ENCODE measurements around the gene PHLDB2.

Gene PHLDB2

DNA sequence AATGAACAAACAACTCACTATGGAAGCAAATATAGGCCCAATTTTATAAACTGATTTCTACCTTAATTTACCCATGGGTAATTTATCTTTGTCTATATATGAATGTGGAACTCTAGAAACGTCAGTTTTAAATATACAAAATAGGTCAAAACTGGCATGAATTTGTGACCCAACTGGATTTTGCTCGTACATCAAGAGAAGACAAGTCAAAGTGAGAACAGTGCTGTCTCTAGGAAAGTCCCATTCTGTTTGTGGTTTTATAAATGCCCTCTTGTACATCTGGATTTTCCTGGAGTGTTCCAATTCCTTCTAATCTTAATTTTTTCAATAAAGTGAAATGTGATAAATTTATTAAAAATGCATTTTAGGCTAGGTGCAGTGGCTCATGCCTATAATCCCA is 69.5 kb downstream of the PHLDB2 start:
- H3K27ac ChIP-seq: no peak overlapping the region
- TF ChIP-seq, protein P1, sequence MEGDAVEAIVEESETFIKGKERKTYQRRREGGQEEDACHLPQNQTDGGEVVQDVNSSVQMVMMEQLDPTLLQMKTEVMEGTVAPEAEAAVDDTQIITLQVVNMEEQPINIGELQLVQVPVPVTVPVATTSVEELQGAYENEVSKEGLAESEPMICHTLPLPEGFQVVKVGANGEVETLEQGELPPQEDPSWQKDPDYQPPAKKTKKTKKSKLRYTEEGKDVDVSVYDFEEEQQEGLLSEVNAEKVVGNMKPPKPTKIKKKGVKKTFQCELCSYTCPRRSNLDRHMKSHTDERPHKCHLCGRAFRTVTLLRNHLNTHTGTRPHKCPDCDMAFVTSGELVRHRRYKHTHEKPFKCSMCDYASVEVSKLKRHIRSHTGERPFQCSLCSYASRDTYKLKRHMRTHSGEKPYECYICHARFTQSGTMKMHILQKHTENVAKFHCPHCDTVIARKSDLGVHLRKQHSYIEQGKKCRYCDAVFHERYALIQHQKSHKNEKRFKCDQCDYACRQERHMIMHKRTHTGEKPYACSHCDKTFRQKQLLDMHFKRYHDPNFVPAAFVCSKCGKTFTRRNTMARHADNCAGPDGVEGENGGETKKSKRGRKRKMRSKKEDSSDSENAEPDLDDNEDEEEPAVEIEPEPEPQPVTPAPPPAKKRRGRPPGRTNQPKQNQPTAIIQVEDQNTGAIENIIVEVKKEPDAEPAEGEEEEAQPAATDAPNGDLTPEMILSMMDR (conservative IDR thresholded peaks at IDR 0.05; ENCODE audit: low read depth): no peak
- ChIA-PET CTCF (no interaction called here), POLR2A (ENCODE audit: low non-redundant PET) (no interaction called here)
- DNase-seq (ENCODE audit: low spot score): no peak

DNA sequence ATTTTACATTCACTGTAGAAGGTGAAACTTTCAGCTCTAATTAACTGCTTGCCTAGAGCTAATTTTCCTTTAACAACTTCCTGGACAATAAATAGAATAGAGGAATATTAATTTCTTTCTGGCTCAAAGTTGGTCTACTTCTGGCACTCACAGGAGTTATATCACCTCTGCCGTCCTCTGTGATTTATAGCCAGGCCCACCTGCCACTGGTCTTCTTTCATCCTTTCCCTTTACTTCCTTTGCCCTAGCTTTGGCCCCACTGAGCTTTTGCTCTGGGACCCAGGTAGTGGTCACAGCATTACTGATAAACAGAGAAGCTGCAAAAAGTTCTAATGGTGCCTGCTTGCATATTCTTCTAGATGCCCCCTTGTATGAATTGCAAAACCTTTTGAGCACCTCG is 70.4 kb downstream of the PHLDB2 start:
- POLR2A ChIA-PET (ENCODE audit: low non-redundant PET): no interaction called here

DNA sequence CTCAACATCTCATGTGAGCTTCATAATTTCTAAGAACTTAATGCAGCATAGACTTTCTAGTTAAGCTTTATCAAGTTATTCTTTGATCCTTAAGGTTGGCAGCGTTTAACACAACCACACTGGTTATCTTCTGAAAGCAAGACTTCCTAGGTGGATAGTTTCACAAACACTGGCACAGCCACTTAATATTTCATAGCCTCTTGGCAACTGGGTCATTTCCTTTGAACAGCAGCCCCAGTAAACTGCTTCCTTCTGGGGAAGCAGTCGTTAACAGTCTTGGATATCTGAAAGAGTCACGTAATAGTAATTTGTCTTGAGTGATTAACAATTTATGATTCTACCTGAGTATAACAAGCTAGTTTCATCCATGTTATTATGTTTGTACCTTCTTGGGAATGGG is 73.9 kb downstream of the PHLDB2 start:
- DNase-seq (ENCODE audit: low spot score): no peak
- TF ChIP-seq, protein P1 (conservative IDR thresholded peaks at IDR 0.05; ENCODE audit: low read depth): no peak
- POLR2A ChIA-PET (ENCODE audit: low non-redundant PET): no interaction called here
- CTCF ChIA-PET: interaction anchor here (1.2 kb wide), 1 partner anchor 11 kb away, joined by 3 read pairs; no protein-coding TSS in a partner anchor
- no peak overlapping the region for H3K27ac ChIP-seq

More for the DNA sequence above, 70.4 kb downstream of the PHLDB2 start:
- no peak overlapping the region for H3K27ac ChIP-seq
- CTCF ChIA-PET: interaction anchor here (0.6 kb wide), 1 partner anchor 356 kb away, joined by 3 read pairs; no protein-coding TSS in a partner anchor
- TF ChIP-seq, protein P1 (conservative IDR thresholded peaks at IDR 0.05; ENCODE audit: low read depth): no peak
- DNase-seq (ENCODE audit: low spot score): no peak

DNA sequence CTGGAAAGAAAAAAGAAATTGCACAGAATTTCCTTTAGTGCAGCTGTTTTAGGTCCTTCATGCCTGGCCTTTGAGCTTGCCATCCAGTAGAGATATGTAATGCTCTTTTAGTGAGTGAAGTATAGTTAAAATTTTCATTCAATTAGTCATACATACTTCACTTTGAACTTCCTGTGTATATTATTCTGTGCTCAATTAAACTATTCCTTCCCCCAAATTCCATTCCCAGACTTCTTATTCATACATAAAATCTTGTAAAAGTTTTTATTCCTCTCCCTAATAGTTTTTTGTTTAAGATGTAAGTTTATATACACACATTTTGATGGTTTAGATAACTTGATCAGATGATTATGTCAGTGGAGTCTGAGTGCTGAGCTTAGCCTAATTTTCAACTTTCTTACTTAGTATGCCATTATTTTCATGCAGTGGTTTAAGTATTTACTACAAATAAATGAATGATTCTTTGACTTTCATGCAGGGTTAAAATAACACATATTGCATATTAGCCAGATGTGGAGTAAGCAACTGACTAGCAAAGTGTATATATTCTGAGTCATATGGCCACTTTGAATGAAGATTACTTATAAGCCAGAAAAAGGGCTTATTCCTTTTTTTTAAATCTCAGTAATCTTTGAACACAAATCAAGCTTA is 77.3 kb downstream of the PHLDB2 start:
- TF ChIP-seq, protein P1 (conservative IDR thresholded peaks at IDR 0.05; ENCODE audit: low read depth): no peak
- ChIA-PET POLR2A (ENCODE audit: low non-redundant PET) (no interaction called here), CTCF (no interaction called here)
- DNase-seq (ENCODE audit: low spot score): peak; percentile 80
- H3K27ac ChIP-seq: no peak overlapping the region

DNA sequence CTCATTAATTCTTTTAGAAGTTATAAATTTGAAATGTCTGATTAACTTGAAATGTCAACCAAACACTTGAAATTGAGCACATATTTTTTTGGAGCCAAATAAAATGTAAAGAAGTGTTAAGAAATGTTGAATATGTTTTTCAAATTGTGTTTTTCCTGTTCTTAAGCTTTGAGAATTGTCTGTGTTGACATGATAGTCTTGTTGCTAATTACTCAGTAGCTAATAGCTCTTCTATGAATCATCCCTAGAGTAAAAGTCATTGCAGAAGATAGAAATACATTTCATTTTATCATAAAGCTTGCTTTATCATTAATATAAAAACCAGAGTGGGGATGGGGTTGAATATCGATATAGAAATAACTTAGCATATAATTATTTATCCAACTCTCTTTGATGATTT is 77.9 kb downstream of the PHLDB2 start:
- H3K27ac ChIP-seq: no peak overlapping the region
- DNase-seq (ENCODE audit: low spot score): peak; percentile 32
- TF ChIP-seq, protein P1 (conservative IDR thresholded peaks at IDR 0.05; ENCODE audit: low read depth): no peak
- ChIA-PET CTCF (no interaction called here), POLR2A (ENCODE audit: low non-redundant PET) (no interaction called here)

DNA sequence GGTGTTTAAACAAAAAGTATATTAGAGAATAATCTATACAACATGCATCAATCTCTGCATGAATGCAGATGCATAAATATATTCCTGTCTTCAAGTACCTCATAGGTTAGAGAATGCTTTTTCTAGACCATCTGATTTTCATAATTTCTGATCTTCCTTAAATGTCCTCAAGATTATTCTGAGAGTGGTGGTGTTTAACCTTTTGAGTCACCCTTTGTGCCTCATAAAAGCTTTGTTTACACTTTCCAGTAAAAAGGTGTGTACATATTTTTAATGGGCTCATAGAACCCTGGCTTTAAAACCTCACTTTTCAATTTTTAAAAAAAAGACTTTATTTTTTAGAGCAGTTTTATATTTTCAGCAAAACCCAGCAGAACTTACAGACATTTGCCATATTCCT is 78.8 kb downstream of the PHLDB2 start:
- TF ChIP-seq, protein P1 (conservative IDR thresholded peaks at IDR 0.05; ENCODE audit: low read depth): no peak
- H3K27ac ChIP-seq: no peak overlapping the region
- ChIA-PET CTCF (no interaction called here), POLR2A (ENCODE audit: low non-redundant PET) (no interaction called here)
- DNase-seq (ENCODE audit: low spot score): no peak

Measured in RWPE1 (cell line).